ENCODE data around the gene ADGRB2.

The ADGRB2 gene

DNA sequence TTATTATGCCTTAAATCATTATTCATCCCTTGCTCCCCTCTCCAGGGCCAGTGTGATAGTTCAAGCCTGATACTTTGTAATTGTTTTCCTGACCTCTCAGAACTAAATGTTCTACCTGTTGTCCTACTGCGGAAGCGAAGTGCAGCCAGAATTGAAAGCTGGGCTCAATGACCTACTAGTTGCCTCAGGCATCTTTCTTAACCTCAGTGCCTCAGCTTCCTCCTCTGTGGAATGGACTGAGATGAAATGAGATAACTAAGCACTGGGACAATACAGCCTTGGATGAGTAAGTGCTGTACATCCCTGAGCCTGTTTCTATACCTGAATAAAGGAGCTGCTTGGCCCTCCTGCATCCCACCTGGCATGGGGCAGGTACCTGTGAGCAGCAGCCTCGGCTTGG, 86.7 kb downstream of the ADGRB2 start:
- no peak for DNase-seq

Data from T-helper 1 cell (primary cell).